Neural progenitor cell (in vitro differentiated cells): Measurements from ENCODE around the gene H3-3A.

ENCODE experiments used
- CTCF ChIP-seq: fragments of 200-600 bp; sonication (generic); IDR thresholded peaks from 2 replicates; pipeline ENCODE4 v1.5.1; 2017; ENCODE audit warnings: antibody characterized with exemption, mild to moderate bottlenecking
- EZH2 ChIP-seq: fragments of 200-600 bp; sonication (generic); IDR thresholded peaks from 2 replicates; pipeline ENCODE4 v1.6.1; 2017; ENCODE audit warnings: antibody characterized with exemption, mild to moderate bottlenecking, moderate library complexity

- TF ChIP-seq CTCF (no peak), EZH2 (no peak)
Measured at GRCh38 chr1:226017070-226017469, 45.4 kb upstream of the H3-3A start.
